Stomach (tissue), 4 donors: ENCODE measurements around the gene GPR25.

Source experiments
- POLR2AphosphoS5 ChIP-seq, 3 donors: sonication (generic); formaldehyde crosslinking; IDR thresholded peaks; one replicate each; pipeline ENCODE4 v1.6.1; 2016; ENCODE audit warnings: antibody characterized with exemption in 3 of 3
- TF ChIP-seq, protein P1 (sequence below), 7 experiments: fragments of 450-650 bp in 4 of 7; fragments of 200-600 bp in 3 of 7; sonication (generic) in 3 of 7; IDR thresholded peaks; one replicate each; pipeline ENCODE4 v1.5.1; 2016 to 2019; ENCODE audit warnings: antibody characterized with exemption in 7 of 7, control low read depth in 2 of 7, mild to moderate bottlenecking in 1 of 7

GRCh38 chr1:200849430-200849829 is 23.4 kb upstream of the GPR25 start:
- TF ChIP-seq, protein P1, sequence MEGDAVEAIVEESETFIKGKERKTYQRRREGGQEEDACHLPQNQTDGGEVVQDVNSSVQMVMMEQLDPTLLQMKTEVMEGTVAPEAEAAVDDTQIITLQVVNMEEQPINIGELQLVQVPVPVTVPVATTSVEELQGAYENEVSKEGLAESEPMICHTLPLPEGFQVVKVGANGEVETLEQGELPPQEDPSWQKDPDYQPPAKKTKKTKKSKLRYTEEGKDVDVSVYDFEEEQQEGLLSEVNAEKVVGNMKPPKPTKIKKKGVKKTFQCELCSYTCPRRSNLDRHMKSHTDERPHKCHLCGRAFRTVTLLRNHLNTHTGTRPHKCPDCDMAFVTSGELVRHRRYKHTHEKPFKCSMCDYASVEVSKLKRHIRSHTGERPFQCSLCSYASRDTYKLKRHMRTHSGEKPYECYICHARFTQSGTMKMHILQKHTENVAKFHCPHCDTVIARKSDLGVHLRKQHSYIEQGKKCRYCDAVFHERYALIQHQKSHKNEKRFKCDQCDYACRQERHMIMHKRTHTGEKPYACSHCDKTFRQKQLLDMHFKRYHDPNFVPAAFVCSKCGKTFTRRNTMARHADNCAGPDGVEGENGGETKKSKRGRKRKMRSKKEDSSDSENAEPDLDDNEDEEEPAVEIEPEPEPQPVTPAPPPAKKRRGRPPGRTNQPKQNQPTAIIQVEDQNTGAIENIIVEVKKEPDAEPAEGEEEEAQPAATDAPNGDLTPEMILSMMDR (IDR thresholded peaks at IDR 0.05), result no peak
- no peak for TF ChIP-seq POLR2AphosphoS5 (IDR thresholded peaks at IDR 0.05)
